Cortex of kidney (tissue), 1 donor: ENCODE results near the gene TBC1D4.
"Not testable (repeated sequence)": the region's sequence is repeated elsewhere in the genome, so short reads cannot be mapped to it uniquely, and the experiment has no call there.

Source experiments
- DNase-seq: peaks from one replicate; lab custom pipeline; 2025; lab: John Stamatoyannopoulos, UW

The TBC1D4 gene

GRCh38 chr13:75446874-75447273, 35.1 kb downstream of the TBC1D4 start:
- no peak for DNase-seq

GRCh38 chr13:75445717-75446499, 36.1 kb downstream of the TBC1D4 start:
- no peak for DNase-seq

- DNase-seq, result no peak
Measured at GRCh38 chr13:75444016-75444415, 38.0 kb downstream of the TBC1D4 start.

GRCh38 chr13:75443356-75443958, 38.5 kb downstream of the TBC1D4 start:
- no peak for DNase-seq

- DNase-seq, result no peak
Measured at GRCh38 chr13:75442736-75443234, 39.2 kb downstream of the TBC1D4 start.

- no peak for DNase-seq
Measured at GRCh38 chr13:75440100-75440499, 41.9 kb downstream of the TBC1D4 start.

GRCh38 chr13:75437582-75438318, 44.2 kb downstream of the TBC1D4 start:
- DNase-seq, result no peak

- not testable (repeated sequence) for DNase-seq
Measured at GRCh38 chr13:75434126-75434525, 47.8 kb downstream of the TBC1D4 start.

GRCh38 chr13:75432811-75433244, 49.1 kb downstream of the TBC1D4 start:
- no peak for DNase-seq

- no peak for DNase-seq
Measured at GRCh38 chr13:75432045-75432444, 49.9 kb downstream of the TBC1D4 start.

- DNase-seq, result no peak
Measured at GRCh38 chr13:75430436-75431209, 51.3 kb downstream of the TBC1D4 start.

GRCh38 chr13:75426421-75426820, 55.5 kb downstream of the TBC1D4 start:
- no peak for DNase-seq

- no peak for DNase-seq
Measured at GRCh38 chr13:75425216-75426009, 56.6 kb downstream of the TBC1D4 start.

- DNase-seq, result no peak
Measured at GRCh38 chr13:75423946-75424345, 58.0 kb downstream of the TBC1D4 start.

- no peak for DNase-seq
Measured at GRCh38 chr13:75422028-75422427, 59.9 kb downstream of the TBC1D4 start.

- no peak for DNase-seq
Measured at GRCh38 chr13:75421133-75421532, 60.8 kb downstream of the TBC1D4 start.

GRCh38 chr13:75419656-75420055, 62.3 kb downstream of the TBC1D4 start:
- no peak for DNase-seq

GRCh38 chr13:75418997-75419396, 63.0 kb downstream of the TBC1D4 start:
- no peak for DNase-seq

- DNase-seq, result no peak
Measured at GRCh38 chr13:75418186-75418843, 63.7 kb downstream of the TBC1D4 start.

- DNase-seq, result no peak
Measured at GRCh38 chr13:75417656-75418055, 64.3 kb downstream of the TBC1D4 start.

- DNase-seq, result no peak
Measured at GRCh38 chr13:75417012-75417384, 65.0 kb downstream of the TBC1D4 start.
